Adipose tissue (tissue), 3 donors: ENCODE data around the gene SCGB1C1. TPM values are rescaled to one million over a fixed set of nuclear protein-coding genes. Genes with fewer than 3 reads are reported as not detected.
"Not testable (repeated sequence)": the region's sequence is repeated elsewhere in the genome, so short reads cannot be mapped to it uniquely, and the experiment has no call there.

Source experiments
- H3K27ac ChIP-seq: one replicate; pipeline ENCODE4 v1.5.1; 2013; ENCODE audit warnings: low read depth, low read length
- WGBS, 3 donors: extraction: QIAGEN DNeasy Blood & Tissue Kit; methylation state at CpG; one replicate each; pipeline ENCODE4 v1.1.7; 2013; 5-methylcytosine and 5-hydroxymethylcytosine counted together
- polyA plus RNA-seq, 3 donors: library from polyadenylated mRNA; stranded (reverse); fragments of 200-250 nt; gene quantifications; one replicate each; pipeline ENCODE4 v1.2.3, GENCODE V29; 2013
- donor health status: healthy with polysubstance abuse.
- donor health status: Bipolar disorder and iron deficiency.
- donor health status: healthy.

The SCGB1C1 gene
- polyA plus RNA-seq, 3 donors, result 0.40 TPM; not detected in 2

- WGBS, 3 donors, result 82 to 92% (median 87%) methylated on average over 7 of the region's 7 CpGs
- no peak overlapping the region for H3K27ac ChIP-seq
These were observed 21.2 kb downstream of the SCGB1C1 start for GRCh38 chr11:214083-214482.

- H3K27ac ChIP-seq, result no peak overlapping the region
- WGBS, 3 donors, result 65 to 80% (median 80%) methylated on average over 4 of the region's 4 CpGs
These were observed 22.7 kb downstream of the SCGB1C1 start for GRCh38 chr11:215581-216037.

- H3K27ac ChIP-seq, result no peak overlapping the region
- WGBS, 3 donors, result 83 to 89% (median 89%) methylated on average over 11 of the region's 11 CpGs
These were observed 23.4 kb downstream of the SCGB1C1 start for GRCh38 chr11:216081-216974.

DNA sequence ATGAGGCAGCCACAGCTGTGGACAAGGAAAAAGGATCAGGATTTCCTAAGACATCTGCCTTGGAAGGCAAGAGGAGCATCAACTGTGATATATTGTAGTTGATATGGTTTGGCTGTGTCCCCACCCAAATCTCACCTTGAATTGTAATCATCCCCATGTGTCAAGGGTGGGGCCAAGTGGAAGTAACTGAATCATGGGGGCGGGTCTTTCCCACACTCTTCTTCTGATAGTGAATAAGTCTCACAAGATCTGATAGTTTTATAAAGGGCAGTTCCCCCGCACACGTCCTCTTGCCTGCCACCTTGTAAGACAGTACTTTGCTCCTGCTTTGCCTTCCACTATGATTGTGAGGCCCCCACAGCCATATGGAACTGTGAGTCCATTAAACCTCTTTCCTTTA lies 24.8 kb downstream of the SCGB1C1 start:
- H3K27ac ChIP-seq, result no peak overlapping the region
- 85 to 94% (median 94%) methylated on average over 3 of the region's 3 CpGs for WGBS, 3 donors

DNA sequence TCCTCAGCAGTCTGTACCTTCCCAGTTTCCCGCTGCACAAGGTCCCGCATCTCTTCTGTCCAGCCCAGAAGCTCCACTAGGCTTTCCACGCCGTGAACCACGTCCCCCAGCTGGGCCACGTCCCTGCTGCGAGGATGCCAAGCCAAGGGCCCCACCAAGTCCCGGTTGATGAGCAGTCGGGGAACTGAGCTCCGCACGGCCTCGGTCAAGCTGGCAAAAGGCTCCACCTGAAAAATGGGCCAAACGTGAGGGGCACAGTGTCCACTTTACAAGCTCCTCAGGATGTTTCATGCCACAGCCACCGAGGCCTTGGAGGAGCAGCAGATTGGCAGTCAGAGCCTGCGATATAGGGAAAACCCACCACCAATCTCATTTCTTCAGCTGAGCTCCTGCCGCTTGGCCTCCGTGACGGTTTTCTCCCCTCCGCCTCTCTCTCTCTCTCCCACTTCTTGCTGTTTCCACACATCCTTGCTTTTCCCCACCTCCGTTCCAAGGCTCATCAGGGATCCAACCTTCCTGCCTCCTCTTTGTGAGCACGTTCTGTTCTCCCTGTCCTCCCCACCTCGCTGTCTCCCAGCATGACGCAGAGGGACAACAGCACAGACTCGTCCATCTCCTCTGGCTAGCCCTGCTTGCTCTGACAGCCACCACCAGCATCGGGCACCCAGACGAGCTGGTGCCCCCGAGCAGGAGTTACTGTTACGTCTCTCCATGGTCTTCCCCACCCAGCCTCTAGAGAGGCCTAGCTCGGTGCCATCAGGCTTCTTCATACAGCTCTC lies 26.1 kb downstream of the SCGB1C1 start:
- WGBS, 3 donors, result 90 to 91% (median 90%) methylated on average over 29 of the region's 29 CpGs

DNA sequence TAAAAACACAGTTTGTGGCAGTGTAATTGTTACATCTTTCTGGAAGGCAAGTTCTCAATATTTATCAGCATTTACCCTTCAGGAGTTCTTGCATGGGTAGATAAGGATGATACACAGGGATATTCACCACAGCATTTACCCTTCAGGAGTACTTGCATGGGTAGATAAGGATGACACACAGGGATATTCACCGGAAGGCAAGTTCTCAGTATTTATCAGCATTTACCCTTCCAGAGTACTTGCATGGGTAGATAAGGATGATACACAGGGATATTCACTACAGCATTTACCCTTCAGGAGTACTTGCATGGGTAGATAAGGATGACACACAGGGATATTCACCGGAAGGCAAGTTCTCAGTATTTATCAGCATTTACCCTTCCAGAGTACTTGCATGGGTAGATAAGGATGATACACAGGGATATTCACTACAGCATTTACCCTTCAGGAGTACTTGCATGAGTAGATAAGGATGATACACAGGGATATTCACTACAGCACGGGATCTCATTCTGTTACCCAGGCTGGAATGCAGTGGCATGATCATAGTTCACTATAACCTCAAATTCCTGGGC lies 27.9 kb downstream of the SCGB1C1 start:
- not testable (repeated sequence) for H3K27ac ChIP-seq
- 88 to 93% (median 89%) methylated on average over 2 to 3 of the region's 3 CpGs for WGBS, 3 donors

More for the DNA sequence above, 26.1 kb downstream of the SCGB1C1 start:
- no peak overlapping the region for H3K27ac ChIP-seq

- WGBS, 3 donors, result 82 to 92% (median 90%) methylated on average over 7 of the region's 7 CpGs
These were observed 28.7 kb downstream of the SCGB1C1 start for GRCh38 chr11:221539-221938.

DNA sequence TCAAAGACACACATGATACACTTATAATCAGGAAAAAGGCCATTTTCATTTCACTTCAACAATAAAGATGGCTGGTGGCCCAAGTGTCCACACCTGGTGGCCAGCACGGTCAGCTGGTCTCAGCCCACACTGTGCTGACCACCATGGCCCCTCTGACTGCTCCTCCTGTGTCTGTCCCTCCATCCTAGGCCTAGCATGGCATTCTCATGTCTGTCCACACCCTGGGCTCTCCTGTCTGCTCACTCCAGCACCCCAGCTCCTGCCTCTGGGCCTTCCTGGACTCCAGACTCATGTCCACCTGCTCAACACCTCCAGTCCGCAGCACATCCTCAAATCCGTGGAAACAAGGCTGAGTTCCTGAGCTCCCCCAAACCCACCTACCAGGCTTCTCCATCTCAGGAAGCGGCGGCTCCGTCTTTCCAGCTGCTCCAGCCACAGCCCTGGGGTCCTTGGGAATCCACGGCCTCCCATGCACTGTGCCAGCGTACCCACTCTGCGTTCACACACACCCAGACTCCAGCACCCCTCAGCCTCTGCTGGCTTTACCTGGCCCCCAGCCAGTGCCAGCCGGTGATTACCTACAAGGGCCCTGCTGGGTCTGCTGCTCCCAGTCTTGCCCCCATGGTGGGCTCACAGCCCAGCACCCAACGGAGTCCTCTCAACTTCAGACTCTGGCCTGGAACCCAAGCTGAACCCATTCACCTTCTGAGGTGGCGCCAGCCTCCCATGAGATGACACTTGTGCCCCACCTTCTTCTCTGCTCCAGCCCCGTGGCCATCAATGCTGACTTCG lies 29.3 kb downstream of the SCGB1C1 start:
- H3K27ac ChIP-seq, result no peak overlapping the region

More at GRCh38 chr11:221539-221938, 28.7 kb downstream of the SCGB1C1 start:
- no peak overlapping the region for H3K27ac ChIP-seq

DNA sequence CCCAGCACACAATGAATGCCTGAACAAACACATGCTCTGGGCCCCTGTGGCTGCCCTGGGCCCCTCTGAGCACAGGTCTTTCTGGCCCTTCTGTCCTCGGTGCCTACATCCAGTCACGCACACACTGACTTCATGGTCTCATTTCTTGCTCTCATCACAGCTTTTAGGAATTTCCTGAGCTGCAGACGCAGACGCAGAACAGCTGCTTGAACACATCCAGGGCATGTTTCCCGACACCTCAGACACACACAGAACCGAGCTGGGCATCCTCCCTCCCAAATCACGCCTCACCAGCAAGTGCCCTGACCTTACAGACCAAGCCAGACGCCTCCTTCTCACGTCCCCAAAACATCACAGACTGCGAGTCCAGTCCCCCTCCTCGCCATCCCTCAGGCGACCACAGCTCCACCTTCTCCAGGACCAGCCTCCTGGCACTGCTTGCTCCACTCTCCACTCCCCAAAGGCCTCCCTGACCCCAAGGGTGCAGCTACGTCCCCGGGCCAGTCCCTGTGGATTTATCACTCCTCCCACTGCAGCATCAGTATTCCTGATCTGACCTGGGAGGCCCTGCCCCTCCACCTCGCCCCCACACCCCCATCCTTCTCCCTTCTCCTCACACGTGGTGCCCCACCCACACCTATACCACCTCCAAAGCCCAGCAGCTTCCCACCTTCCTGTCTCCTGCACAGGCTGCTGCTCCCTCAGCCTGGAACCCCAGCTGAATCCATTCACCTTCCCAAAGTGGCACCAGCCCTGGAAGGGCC lies 30.3 kb downstream of the SCGB1C1 start:
- no peak overlapping the region for H3K27ac ChIP-seq
- WGBS, 3 donors, result 84 to 92% (median 86%) methylated on average over 16 of the region's 16 CpGs

More for the DNA sequence above, 29.3 kb downstream of the SCGB1C1 start:
- 93 to 95% (median 93%) methylated on average over 14 of the region's 14 CpGs for WGBS, 3 donors

GRCh38 chr11:223884-224283 lies 31.0 kb downstream of the SCGB1C1 start:
- WGBS, 3 donors, result 86 to 99% (median 94%) methylated on average over 7 to 9 of the region's 9 CpGs
- H3K27ac ChIP-seq, result no peak overlapping the region

DNA sequence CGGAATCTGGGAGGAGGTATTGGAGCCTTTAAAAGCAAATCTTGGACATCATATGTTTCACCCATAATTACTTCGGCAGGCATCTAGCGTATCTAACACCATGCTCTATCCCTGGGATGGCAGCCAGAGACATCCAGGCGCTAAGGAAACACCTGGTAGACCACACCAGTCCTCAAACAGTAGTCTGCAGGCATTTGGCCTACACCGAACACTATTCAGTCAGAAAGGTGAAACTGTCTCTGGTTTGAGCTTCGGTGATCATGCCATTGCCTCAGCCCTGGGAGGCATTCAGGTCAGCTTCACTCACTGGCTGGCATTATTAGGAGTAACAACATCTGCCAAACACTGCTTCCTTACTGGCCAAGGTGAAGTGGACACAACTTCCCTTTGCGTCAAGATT lies 31.5 kb downstream of the SCGB1C1 start:
- H3K27ac ChIP-seq, result no peak overlapping the region
- WGBS, 3 donors, result 66 to 87% (median 79%) methylated on average over 7 of the region's 7 CpGs

DNA sequence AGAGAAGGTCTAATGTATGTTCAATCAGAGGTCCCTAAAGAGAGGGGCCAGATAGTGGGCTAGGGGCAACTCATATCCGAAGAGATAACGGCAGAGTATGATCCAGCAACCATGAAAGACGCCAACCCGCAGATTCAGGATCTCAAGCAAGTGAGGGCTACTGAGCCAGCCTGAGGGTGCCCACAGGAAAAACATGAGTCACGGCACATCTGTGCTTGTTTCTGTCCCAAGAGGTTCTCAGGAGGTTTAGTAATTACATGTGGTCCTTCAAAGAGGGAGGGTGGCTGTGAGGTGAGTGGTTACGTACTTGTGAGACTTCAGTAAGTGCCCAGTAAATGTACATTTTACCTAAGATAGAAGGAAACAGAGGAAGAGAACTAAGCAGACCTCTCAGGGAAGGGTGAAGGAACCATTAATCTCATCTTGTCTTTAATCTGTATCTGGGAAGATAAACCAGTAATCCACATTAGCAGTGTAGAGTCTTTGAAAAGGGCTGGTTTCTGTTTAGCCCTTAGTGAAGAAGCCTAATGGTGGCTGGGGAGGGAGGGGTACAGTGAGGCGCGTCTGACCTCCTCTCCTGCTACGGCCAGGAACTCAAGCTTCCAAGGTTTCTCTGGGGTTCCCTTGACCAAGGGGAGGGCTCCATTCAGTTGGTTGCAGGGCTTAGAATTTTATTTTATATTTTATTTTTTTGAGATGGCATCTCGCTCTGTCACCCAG lies 33.0 kb downstream of the SCGB1C1 start:
- no peak overlapping the region for H3K27ac ChIP-seq

GRCh38 chr11:227824-228379 lies 35.0 kb downstream of the SCGB1C1 start:
- no peak overlapping the region for H3K27ac ChIP-seq
- 87 to 89% (median 88%) methylated on average over 6 of the region's 6 CpGs for WGBS, 3 donors

More for the DNA sequence above, 33.0 kb downstream of the SCGB1C1 start:
- 91 to 92% (median 91%) methylated on average over 10 of the region's 10 CpGs for whole genome bisulfite sequencing, 3 donors

GRCh38 chr11:230431-230830 lies 37.6 kb downstream of the SCGB1C1 start:
- no peak overlapping the region for H3K27ac ChIP-seq
- WGBS, 3 donors, result 93 to 96% (median 94%) methylated on average over 10 of the region's 10 CpGs

GRCh38 chr11:232783-233565 lies 40.1 kb downstream of the SCGB1C1 start:
- 88 to 94% (median 94%) methylated on average over 20 of the region's 20 CpGs for WGBS, 3 donors
- H3K27ac ChIP-seq, result no peak overlapping the region

- 66 to 89% (median 88%) methylated on average over 8 of the region's 8 CpGs for WGBS, 3 donors
- H3K27ac ChIP-seq, result no peak overlapping the region
These were observed 42.3 kb downstream of the SCGB1C1 start for GRCh38 chr11:235180-235579.
